ENCODE data around the gene DHRS3.

DNA sequence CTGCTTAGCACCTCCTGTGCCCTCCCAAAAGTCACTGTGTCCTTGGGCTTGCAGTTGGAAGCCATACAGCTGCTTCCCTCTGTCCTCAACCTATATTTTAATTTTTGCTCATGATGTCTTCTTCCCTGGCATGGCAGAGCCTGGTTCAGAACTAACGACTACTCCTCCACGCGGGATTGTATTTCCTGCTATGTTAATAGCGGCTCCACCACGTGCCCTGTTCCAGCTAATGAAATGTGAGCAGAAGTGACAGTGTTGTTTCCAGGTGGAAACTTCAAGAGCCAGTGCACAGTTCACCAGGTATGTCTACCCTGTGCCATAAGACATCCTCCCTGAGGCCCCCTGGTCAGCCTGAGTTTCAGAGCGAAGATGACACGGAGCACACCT is 52.1 kb downstream of the DHRS3 start:
- TF ChIP-seq CTCF (IDR thresholded peaks at IDR 0.05 in 8 of 11, conservative IDR thresholded peaks at IDR 0.05 in 3 of 11) = no peak
- TF ChIP-seq POLR2A (IDR thresholded peaks at IDR 0.05) = no peak

All from spleen (tissue), 7 donors.